ENCODE results near the gene COX5B. TPM values are rescaled to one million over a fixed set of nuclear protein-coding genes. Genes with fewer than 3 reads are reported as not detected.

COX5B gene
- total and polyA plus RNA-seq, 9 of the 15 experiments (the other 6 are each of a cell fraction or from before 2014, with no cell fraction given) = 154 to 1,424 (median 487) TPM

DNA sequence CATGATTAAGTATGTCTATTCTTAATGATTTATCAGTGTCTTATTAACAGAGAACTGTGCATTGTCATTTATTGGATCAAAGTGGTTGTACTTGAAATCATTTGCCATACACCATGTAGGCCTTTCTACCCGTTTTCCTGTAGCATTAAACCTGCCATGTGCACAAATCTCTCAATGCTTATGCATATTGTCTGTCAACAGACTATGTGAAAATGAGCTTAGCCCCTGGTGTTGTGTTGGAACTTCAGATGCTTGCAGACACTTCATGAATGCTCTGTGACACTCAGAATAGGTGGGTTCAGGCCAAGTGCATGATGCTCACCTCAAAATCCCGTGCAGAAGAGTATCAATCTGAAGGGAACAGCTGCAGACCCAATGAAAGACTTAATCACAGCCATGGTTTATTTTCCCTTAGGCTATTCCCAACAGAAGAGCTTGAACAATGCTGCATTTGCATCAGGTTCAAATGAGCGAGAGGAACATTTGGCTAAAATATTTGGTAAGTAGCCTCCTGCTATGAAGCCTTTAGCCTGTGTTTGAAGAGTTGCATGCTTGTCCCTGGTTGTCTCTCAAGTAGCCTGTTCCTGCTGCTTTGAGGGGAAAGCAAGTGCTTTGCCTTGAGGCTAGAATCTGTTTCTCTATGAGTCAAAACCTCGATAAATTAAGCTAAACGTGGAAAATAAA lies 29.7 kb downstream of the COX5B start:
- Histone ChIP-seq H3K9ac (ENCODE audit: insufficient read depth in 1 of 2, low read depth in 2 of 2, low read length in 2 of 2) (no peak overlapping the region), H3K27me3 (ENCODE audit: control insufficient read depth in 2 of 2, insufficient read depth in 2 of 2, low read length in 2 of 2) (no peaks in the 10 kb centered on the region), H3K79me2 (ENCODE audit: control insufficient read depth, insufficient read depth, low read length) (no peaks in the 10 kb centered on the region), H3K27ac (ENCODE audit: extremely low read depth, low read depth, low read length) (no peak overlapping the region), H3K9me3 (replicated peaks; ENCODE audit: control insufficient read depth, insufficient read depth, low read depth, low read length) (no peaks in the 10 kb centered on the region), H2AFZ (ENCODE audit: low read depth, low read length) (no peak overlapping the region), H3K36me3 (ENCODE audit: control insufficient read depth, insufficient read depth, low read length) (no peaks in the 10 kb centered on the region), H3K4me3 (no peak overlapping the region), H3K9me1 (ENCODE audit: control insufficient read depth, insufficient read depth, low read length) (no peaks in the 10 kb centered on the region), H3K4me1 (replicated peaks in 1 of 2; ENCODE audit: control insufficient read depth in 2 of 2, insufficient read depth in 2 of 2, low read length in 2 of 2) (peaks cover 11 to 26% of the 10 kb centered on the region in 2 experiments), H4K20me1 (replicated peaks; ENCODE audit: control insufficient read depth, insufficient read depth, low read length) (no peaks in the 10 kb centered on the region), H3K4me2 (ENCODE audit: insufficient read depth, low read length) (no peak overlapping the region)
- intact Hi-C loops (cut with micrococcal nuclease) (no loop called here), in situ Hi-C loops (cut with MboI) (no loop called here)
- WGBS (ENCODE audit: insufficient coverage, low coverage, missing lambda C conversion rate) = 34% methylated on average over 5 of the region's 5 CpGs
- TF ChIP-seq, protein P1, sequence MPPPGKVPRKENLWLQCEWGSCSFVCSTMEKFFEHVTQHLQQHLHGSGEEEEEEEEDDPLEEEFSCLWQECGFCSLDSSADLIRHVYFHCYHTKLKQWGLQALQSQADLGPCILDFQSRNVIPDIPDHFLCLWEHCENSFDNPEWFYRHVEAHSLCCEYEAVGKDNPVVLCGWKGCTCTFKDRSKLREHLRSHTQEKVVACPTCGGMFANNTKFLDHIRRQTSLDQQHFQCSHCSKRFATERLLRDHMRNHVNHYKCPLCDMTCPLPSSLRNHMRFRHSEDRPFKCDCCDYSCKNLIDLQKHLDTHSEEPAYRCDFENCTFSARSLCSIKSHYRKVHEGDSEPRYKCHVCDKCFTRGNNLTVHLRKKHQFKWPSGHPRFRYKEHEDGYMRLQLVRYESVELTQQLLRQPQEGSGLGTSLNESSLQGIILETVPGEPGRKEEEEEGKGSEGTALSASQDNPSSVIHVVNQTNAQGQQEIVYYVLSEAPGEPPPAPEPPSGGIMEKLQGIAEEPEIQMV (tag; conservative IDR thresholded peaks at IDR 0.05; ENCODE audit: low read depth) = no peak
- TF ChIP-seq ZNF311 (CRISPR knock-in tag; IDR thresholded peaks at IDR 0.05) (no peak), ETS2 (tag; IDR thresholded peaks at IDR 0.05; ENCODE audit: borderline replicate concordance, poor library complexity, severe bottlenecking) (no peak)
- no TSS peak for BruUV-seq (replicated peaks)
- ATAC-seq (no peak), FAIRE-seq (no peak), DNase-seq (ENCODE audit: extremely low read depth in 1 of 4, low spot score in 3 of 4) (no peak)
- CTCF ChIA-PET (ENCODE audit: low intra/inter-chr PET ratio) = no interaction called here
- POLR2A ChIA-PET = interaction anchor here (3.4 kb wide), 1 partner anchor 10 kb away, joined by 15 read pairs; the partner anchor contains the start of gene ACTR1B

Measured in K562 (cell line).